ENCODE results near the gene CAND2.

- no peak for TF ChIP-seq POLR2A (IDR thresholded peaks at IDR 0.05)
- TF ChIP-seq CTCF (IDR thresholded peaks at IDR 0.05), result no peak
Observed at GRCh38 chr3:12870942-12871341, 74.5 kb downstream of the CAND2 start.

Measured in body of pancreas (tissue), 4 donors.